Lower leg skin (tissue), 3 donors: Measurements from ENCODE around the gene GTF2IRD1.

Source experiments
- POLR2A ChIP-seq, 2 donors: fragments of 450-650 bp; IDR thresholded peaks; one replicate each; pipeline ENCODE4 v1.6.1; 2016 to 2017; ENCODE audit warnings: antibody characterized with exemption in 2 of 2, mild to moderate bottlenecking in 1 of 2, moderate library complexity in 1 of 2
- TF ChIP-seq, protein P1 (sequence below), 3 donors: fragments of 450-650 bp; IDR thresholded peaks; one replicate each; pipeline ENCODE4 v1.5.1; 2016; ENCODE audit warnings: antibody characterized with exemption in 3 of 3, mild to moderate bottlenecking in 3 of 3, moderate library complexity in 2 of 3

- TF ChIP-seq, protein P1, sequence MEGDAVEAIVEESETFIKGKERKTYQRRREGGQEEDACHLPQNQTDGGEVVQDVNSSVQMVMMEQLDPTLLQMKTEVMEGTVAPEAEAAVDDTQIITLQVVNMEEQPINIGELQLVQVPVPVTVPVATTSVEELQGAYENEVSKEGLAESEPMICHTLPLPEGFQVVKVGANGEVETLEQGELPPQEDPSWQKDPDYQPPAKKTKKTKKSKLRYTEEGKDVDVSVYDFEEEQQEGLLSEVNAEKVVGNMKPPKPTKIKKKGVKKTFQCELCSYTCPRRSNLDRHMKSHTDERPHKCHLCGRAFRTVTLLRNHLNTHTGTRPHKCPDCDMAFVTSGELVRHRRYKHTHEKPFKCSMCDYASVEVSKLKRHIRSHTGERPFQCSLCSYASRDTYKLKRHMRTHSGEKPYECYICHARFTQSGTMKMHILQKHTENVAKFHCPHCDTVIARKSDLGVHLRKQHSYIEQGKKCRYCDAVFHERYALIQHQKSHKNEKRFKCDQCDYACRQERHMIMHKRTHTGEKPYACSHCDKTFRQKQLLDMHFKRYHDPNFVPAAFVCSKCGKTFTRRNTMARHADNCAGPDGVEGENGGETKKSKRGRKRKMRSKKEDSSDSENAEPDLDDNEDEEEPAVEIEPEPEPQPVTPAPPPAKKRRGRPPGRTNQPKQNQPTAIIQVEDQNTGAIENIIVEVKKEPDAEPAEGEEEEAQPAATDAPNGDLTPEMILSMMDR (IDR thresholded peaks at IDR 0.05): no peak
- no peak for TF ChIP-seq POLR2A (IDR thresholded peaks at IDR 0.05)
These were observed 130.7 kb downstream of the GTF2IRD1 start for GRCh38 chr7:74584160-74584954.
